Activated CD4-positive, alpha-beta T cell treated with anti-CD3 and anti-CD28 coated beads for 24 hours (primary cell): ENCODE data around the gene HK2.

Experiments used
- DNase-seq, 2 donors: peaks; one replicate each; pipeline ENCODE4 v3.0.0-alpha.2; 2020; ENCODE audit warnings: low read depth in 2 of 2

HK2 gene

GRCh38 chr2:74857215-74857614, 23.3 kb downstream of the HK2 start:
- DNase-seq: no peak

GRCh38 chr2:74857725-74858124, 23.8 kb downstream of the HK2 start:
- DNase-seq: no peak

GRCh38 chr2:74858281-74858680, 24.4 kb downstream of the HK2 start:
- DNase-seq: no peak

GRCh38 chr2:74860079-74860478, 26.2 kb downstream of the HK2 start:
- no peak for DNase-seq

GRCh38 chr2:74860521-74860920, 26.6 kb downstream of the HK2 start:
- DNase-seq: no peak

- DNase-seq: no peak
Observed at GRCh38 chr2:74861531-74861930, 27.6 kb downstream of the HK2 start.

GRCh38 chr2:74862020-74862964, 28.4 kb downstream of the HK2 start:
- no peak for DNase-seq

- DNase-seq: no peak
Observed at GRCh38 chr2:74863802-74864248, 29.9 kb downstream of the HK2 start.

- DNase-seq: no peak
Observed at GRCh38 chr2:74864728-74865722, 31.1 kb downstream of the HK2 start.

- DNase-seq: no peak
Observed at GRCh38 chr2:74865770-74866674, 32.1 kb downstream of the HK2 start.

- no peak for DNase-seq
Observed at GRCh38 chr2:74867841-74868658, 34.1 kb downstream of the HK2 start.

- DNase-seq: no peak
Observed at GRCh38 chr2:74869517-74869916, 35.6 kb downstream of the HK2 start.

- DNase-seq: no peak
Observed at GRCh38 chr2:74870951-74871350, 37.0 kb downstream of the HK2 start.

- DNase-seq: no peak
Observed at GRCh38 chr2:74871414-74871813, 37.5 kb downstream of the HK2 start.

GRCh38 chr2:74872389-74872836, 38.5 kb downstream of the HK2 start:
- DNase-seq: no peak

- DNase-seq: no peak
Observed at GRCh38 chr2:74873012-74873665, 39.2 kb downstream of the HK2 start.

- DNase-seq: no peak
Observed at GRCh38 chr2:74873678-74874640, 40.0 kb downstream of the HK2 start.

GRCh38 chr2:74876081-74876886, 42.4 kb downstream of the HK2 start:
- peak in 1 of 2 donors; percentile 25 for DNase-seq
